Spinal cord (tissue), 10 donors: ENCODE results near the gene HOXC5. TPM values are rescaled to one million over a fixed set of nuclear protein-coding genes. Genes with fewer than 3 reads are reported as not detected.

Experiments used
- DNase-seq, 6 donors: peaks; one replicate each; pipeline versions ENCODE4 v3.0.0 to v3.0.0-alpha.2; 2013 to 2015; ENCODE audit warnings: low spot score in 6 of 6, low read depth in 4 of 6
- H3K27ac ChIP-seq: one replicate; pipeline ENCODE4 v1.5.1; 2013; ENCODE audit warnings: low read depth, low read length, control low read depth
- H3K27me3 ChIP-seq: one replicate; pipeline ENCODE4 v1.6.1; 2013; ENCODE audit warnings: low read length; ENCODE audit not compliant: control insufficient read depth, insufficient read depth
- H3K36me3 ChIP-seq: one replicate; pipeline ENCODE4 v1.6.1; 2013; ENCODE audit warnings: low read length; ENCODE audit not compliant: control insufficient read depth, insufficient read depth
- H3K4me1 ChIP-seq: one replicate; pipeline ENCODE4 v1.6.1; 2013; ENCODE audit warnings: low read length; ENCODE audit not compliant: control insufficient read depth, insufficient read depth
- H3K4me3 ChIP-seq: one replicate; pipeline ENCODE4 v1.5.1; 2013; ENCODE audit warnings: low read depth, low read length, control low read depth
- H3K9me3 ChIP-seq: one replicate; pipeline ENCODE4 v1.6.1; 2013; ENCODE audit warnings: low read length; ENCODE audit not compliant: control insufficient read depth, insufficient read depth
- WGBS: methylation state at CpG from one replicate; pipeline ENCODE4 v1.1.5; 2013; ENCODE audit warnings: missing lambda C conversion rate; ENCODE audit not compliant: insufficient coverage; 5-methylcytosine and 5-hydroxymethylcytosine counted together
- long read RNA-seq, 4 donors: transcript quantifications; one replicate each; lab custom pipeline, GENCODE V29; 2026
- polyA plus RNA-seq, 2 donors: library from polyadenylated mRNA; unstranded; fragments of 120-200 nt; gene quantifications; one replicate each; pipeline ENCODE4 v1.2.1, GENCODE V29; 2013; ENCODE audit not compliant: insufficient read length in 2 of 2
- total RNA-seq, 2 donors: library from RNA; depleted of rRNA in 1 of 2; stranded (reverse); fragments of 120-200 nt in 1 of 2; fragments of >200 nt in 1 of 2; gene quantifications; one replicate each; pipeline versions ENCODE4 v1.2.3 to v1.2.4, GENCODE V29; 2013 to 2014
- donor health status: healthy.

Gene HOXC5
- total RNA-seq (1 to 10 TPM; 2.4 to 4.5 TPM), polyA plus RNA-seq (10 to 100 TPM; 11.8 to 16.3 TPM)
- long read RNA-seq, donor 1, transcript HOXC5-201 (2 exons, 1,805 nt): major isoform, 8 of 8 reads
- long read RNA-seq, donor 1, partial matches to known transcripts: 0 of 8 reads
- long read RNA-seq, donor 1, other reads (novel, unspliced or antisense): 0 of 8 reads
- long read RNA-seq, donor 2, partial matches to known transcripts: 0 of 2 reads
- long read RNA-seq, donor 2, other reads (novel, unspliced or antisense): 0 of 2 reads
- long read RNA-seq, donor 3, partial matches to known transcripts: 0 of 2 reads
- long read RNA-seq, donor 3, other reads (novel, unspliced or antisense): 0 of 2 reads
- long read RNA-seq, donor 4, partial matches to known transcripts: 0 of 1 reads
- long read RNA-seq, donor 4, other reads (novel, unspliced or antisense): 0 of 1 reads

DNA sequence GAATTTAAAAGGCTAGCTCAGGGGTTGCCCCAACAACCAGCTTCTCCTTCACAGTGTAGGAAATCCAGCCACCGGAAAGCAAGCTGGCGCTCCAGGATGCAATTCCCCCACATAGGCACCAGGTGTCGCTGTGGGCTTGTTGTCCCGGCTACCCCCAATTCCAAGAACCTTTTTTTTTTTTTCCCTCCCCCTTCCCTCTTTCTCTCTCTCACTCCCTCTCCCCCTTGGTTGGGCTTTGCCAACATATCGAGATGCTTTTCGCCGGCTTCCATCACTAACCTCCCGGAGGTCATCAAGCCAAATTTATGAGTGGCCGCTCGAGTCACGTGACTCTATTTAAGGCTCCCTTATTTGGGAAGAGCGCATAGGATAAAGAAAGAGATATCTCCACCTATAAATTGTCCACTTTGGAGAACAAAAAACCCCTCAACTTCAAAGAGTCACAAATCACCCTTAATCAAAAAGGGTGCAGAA, at the start of gene HOXC5:
HOXC5 (plus strand) TSS at position 424 of the 474 bp plus-strand sequence. CDS start 73 bp downstream, outside the sequence.
- peaks cover 95% of the 10 kb centered on the region for H3K4me1 ChIP-seq
- H3K27me3 ChIP-seq: peaks cover 2% of the 10 kb centered on the region
- peaks cover 46% of the 10 kb centered on the region for H3K36me3 ChIP-seq
- H3K9me3 ChIP-seq: no peaks in the 10 kb centered on the region
- H3K4me3 ChIP-seq: peak within 1 kb of the TSS; percentile 56
- H3K27ac ChIP-seq: peak within 1 kb of the TSS; percentile 100
- DNase-seq: peak in 5 of 6 donors; percentile 82 to 98 (median 83)
- WGBS: 0% methylated on average over 7 of the region's 12 CpGs

DNA sequence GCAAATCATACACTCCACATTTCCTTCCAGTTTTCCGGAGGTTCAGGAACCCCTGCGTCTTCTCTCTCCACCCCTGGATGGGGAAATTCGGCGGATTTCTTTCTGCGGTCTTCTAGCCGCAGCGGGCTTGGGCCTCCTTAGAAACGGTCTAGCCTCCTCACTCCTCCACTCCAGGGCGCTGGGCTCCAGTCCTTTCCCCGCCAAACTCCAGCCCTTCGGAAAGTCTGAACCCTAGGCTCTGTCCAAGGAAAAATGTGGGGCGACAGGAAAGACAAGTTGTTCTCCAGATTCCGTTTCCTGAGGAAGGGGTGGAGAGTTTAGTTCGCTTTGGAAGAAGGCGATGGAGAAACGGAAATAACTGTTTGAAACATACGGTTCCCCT, 49.3 kb upstream of the HOXC5 start:
- H3K36me3 ChIP-seq: peaks cover 3% of the 10 kb centered on the region
- H3K27ac ChIP-seq: peak overlapping the region; percentile 99
- DNase-seq: no peak
- H3K4me1 ChIP-seq: peaks cover 53% of the 10 kb centered on the region
- H3K27me3 ChIP-seq: peaks cover 89% of the 10 kb centered on the region
- peak overlapping the region; percentile 24 for H3K4me3 ChIP-seq
- no peaks in the 10 kb centered on the region for H3K9me3 ChIP-seq
- 14% methylated on average over 9 of the region's 17 CpGs for WGBS

DNA sequence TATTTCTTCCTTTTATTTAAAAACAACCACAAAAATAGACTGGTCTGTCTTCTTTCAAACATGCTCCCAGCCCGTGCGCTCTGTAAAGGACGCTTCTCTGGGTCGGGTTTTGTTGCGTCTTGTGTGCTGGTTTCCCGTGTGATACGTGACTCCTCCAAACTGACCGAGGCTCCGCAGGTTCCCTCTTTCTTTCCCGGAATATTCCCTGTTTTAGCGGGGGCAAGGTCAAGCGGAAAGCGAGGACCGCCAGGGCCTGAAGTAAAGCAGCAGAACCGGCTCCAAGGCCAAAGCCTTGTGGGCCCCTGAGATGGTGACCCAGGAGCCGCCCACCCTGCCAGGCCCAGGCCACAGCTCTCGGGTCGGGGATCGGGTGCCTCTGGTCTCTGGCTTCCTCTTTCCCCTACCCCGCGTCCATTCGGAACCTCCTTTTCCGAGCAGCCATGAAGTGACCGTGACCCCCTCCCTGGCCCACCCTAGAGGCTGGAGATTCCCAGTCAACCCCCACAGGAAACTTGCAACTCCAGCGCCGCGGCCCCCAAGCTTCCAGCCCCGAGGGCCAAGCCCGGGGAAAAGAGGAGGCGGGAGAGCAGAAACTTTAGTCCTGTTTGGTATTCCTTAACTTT, 48.8 kb upstream of the HOXC5 start:
- WGBS: 13% methylated on average over 23 of the region's 30 CpGs
- H3K4me1 ChIP-seq: peaks cover 54% of the 10 kb centered on the region
- H3K4me3 ChIP-seq: peak overlapping the region; percentile 24
- H3K27me3 ChIP-seq: peaks cover 89% of the 10 kb centered on the region
- H3K36me3 ChIP-seq: peaks cover 3% of the 10 kb centered on the region
- H3K27ac ChIP-seq: peak overlapping the region; percentile 99
- DNase-seq: no peak
- no peaks in the 10 kb centered on the region for H3K9me3 ChIP-seq

DNA sequence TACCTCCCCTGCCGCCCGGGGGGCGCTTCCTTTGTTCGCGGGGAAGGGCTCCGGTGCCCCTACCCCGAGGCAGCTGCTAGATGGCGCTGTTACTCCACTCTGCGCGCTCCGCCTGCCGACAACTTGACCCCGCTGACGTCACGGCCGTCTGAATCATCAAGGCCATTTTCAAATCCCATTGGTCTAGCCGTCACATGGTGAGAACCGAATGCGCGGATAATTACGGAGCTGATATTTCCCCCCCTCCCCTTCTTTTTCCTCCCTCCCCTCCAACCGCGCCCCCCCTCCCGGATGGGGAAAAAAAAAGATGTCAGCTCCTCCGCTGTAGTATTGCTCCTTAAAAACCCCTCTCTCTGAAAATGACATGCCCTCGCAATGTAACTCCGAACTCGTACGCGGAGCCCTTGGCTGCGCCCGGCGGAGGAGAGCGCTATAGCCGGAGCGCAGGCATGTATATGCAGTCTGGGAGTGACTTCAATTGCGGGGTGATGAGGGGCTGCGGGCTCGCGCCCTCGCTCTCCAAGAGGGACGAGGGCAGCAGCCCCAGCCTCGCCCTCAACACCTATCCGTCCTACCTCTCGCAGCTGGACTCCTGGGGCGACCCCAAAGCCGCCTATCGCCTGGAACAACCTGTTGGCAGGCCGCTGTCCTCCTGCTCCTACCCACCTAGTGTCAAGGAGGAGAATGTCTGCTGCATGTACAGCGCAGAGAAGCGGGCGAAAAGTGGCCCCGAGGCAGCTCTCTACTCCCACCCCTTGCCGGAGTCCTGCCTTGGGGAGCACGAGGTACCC, 47.8 kb upstream of the HOXC5 start, which contains the start of gene HOXC10:
HOXC10 (plus strand) TSS at position 246 of the 791 bp plus-strand sequence; CDS start at position 360, 114 bp downstream.
- Histone ChIP-seq H3K36me3 (peaks cover 3% of the 10 kb centered on the region), H3K4me3 (peak within 1 kb of the TSS; percentile 88), H3K4me1 (peaks cover 54% of the 10 kb centered on the region), H3K27ac (peak within 1 kb of the TSS; percentile 99), H3K27me3 (peaks cover 87% of the 10 kb centered on the region), H3K9me3 (no peaks in the 10 kb centered on the region)
- DNase-seq: peak in 5 of 6 donors; percentile 92 to 97 (median 95)
- WGBS: 2% methylated on average over 47 of the region's 55 CpGs

DNA sequence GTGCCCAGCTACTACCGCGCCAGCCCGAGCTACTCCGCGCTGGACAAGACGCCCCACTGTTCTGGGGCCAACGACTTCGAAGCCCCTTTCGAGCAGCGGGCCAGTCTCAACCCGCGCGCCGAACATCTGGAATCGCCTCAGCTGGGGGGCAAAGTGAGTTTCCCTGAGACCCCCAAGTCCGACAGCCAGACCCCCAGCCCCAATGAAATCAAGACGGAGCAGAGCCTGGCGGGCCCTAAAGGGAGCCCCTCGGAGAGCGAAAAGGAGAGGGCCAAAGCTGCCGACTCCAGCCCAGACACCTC, 47.2 kb upstream of the HOXC5 start:
- DNase-seq: no peak
- H3K36me3 ChIP-seq: peaks cover 6% of the 10 kb centered on the region
- WGBS: 2% methylated on average over 21 of the region's 21 CpGs
- H3K4me1 ChIP-seq: peaks cover 56% of the 10 kb centered on the region
- peak overlapping the region; percentile 88 for H3K4me3 ChIP-seq
- no peaks in the 10 kb centered on the region for H3K9me3 ChIP-seq
- peaks cover 88% of the 10 kb centered on the region for H3K27me3 ChIP-seq
- H3K27ac ChIP-seq: peak overlapping the region; percentile 99

DNA sequence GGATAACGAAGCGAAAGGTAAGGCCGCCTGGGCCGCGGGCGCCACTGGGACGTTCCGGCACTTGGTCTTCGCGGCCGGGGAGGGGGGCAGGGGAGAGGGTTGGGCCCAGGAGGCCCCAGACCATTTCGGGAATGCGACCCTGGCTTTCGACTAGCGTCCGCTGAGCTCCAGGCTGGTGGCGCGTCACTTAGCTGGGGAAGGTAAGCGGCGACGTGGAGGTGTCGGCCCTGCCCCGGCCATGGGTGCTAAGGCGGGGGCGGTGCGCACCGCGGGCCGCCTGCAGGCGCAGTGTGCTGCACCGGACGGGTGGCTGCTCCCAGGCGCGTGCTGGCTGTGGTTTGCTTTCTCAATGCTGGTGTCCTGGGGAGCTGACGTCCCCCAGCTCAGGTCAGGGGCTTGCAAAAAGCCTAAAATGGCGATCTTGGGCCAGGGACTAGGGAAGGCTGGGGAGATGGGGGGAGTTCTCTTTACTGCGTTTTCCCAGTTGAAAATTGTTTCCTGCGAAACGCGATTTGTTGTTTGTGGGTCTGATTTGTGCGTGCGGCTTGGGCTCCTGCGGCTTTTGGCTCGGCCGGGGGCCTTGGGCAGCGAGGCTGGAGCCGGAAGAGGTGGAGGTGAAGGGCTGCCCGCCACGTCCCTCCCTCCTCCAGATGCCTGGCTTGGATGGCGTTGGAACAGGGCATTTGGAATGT, 46.7 kb upstream of the HOXC5 start:
- H3K4me3 ChIP-seq: peak overlapping the region; percentile 88
- H3K27ac ChIP-seq: peak overlapping the region; percentile 99

DNA sequence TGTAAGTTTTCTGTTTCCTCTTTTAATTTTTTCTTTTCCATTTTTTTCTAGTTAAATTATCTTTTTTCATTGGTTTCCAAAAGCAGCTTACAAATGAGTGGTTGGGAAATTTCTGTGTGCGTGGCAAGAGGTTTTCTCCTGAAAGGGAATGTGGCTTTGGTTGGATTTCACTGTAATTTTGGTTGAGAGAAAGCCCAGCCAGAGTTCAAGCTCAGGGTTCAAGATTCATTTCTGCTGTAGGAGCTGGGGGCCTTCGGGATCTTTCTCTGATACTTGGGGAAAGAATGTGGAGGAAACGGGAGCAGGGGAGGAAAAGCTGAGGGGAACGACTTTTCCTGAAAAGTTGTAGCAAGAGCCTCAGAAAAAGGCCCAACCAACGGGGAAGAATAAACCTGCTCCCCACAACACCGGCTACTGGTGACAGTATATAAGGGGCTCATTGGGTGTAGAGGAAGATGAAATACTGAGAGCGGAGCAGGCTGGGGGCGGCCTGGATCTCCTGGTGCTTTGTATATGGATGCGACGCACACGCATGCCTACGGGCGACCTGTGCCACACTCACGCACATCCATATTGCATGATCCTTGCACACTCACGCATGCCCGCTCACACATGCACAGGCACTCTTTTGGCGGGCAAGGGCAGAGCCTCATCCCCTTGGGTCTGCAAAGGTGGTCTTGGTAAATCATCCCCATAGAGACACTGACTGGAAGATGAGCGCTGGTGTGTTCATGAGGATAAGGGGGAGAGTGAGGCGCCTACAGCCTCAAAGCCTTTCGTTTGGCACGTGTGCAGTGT, 46.0 kb upstream of the HOXC5 start:
- Histone ChIP-seq H3K36me3 (peaks cover 8% of the 10 kb centered on the region), H3K4me1 (peaks cover 59% of the 10 kb centered on the region), H3K27ac (peak overlapping the region; percentile 99), H3K9me3 (no peaks in the 10 kb centered on the region), H3K4me3 (peak overlapping the region; percentile 88), H3K27me3 (peaks cover 85% of the 10 kb centered on the region)
- 29% methylated on average over 15 of the region's 21 CpGs for WGBS
- no peak for DNase-seq

More for the DNA sequence above, 46.7 kb upstream of the HOXC5 start:
- 7% methylated on average over 45 of the region's 50 CpGs for WGBS
- Histone ChIP-seq H3K36me3 (peaks cover 8% of the 10 kb centered on the region), H3K27me3 (peaks cover 88% of the 10 kb centered on the region), H3K4me1 (peaks cover 56% of the 10 kb centered on the region), H3K9me3 (no peaks in the 10 kb centered on the region)
- no peak for DNase-seq

DNA sequence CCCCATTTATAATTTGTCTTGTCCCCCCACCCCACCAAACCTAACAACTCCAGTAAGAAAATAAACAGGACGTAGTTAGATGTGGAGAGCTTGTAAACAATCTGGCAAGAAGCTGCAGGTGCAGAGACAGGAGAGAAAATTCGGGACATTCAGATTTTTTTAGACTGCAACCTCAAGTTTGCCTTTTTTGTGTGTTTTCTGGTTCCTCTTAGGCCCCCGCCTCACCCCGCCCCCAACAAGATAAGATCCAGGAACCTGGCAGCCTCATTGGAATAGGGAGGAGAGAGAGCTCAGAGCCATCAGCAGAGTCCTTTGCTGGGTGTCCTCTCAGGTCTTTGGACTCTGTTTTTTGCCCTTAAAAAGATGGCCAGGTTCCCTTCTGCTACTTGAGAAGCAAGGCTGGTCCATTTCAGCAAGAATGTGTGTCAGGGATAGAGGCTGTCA, 45.0 kb upstream of the HOXC5 start:
- H3K4me3 ChIP-seq: peak overlapping the region; percentile 88
- peaks cover 80% of the 10 kb centered on the region for H3K27me3 ChIP-seq
- peak overlapping the region; percentile 99 for H3K27ac ChIP-seq
- peaks cover 63% of the 10 kb centered on the region for H3K4me1 ChIP-seq
- WGBS: 29% methylated on average over 1 of the region's 4 CpGs
- DNase-seq: no peak
- H3K36me3 ChIP-seq: peaks cover 8% of the 10 kb centered on the region
- no peaks in the 10 kb centered on the region for H3K9me3 ChIP-seq
